ENCODE data around the gene PPCS.

- no peak for TF ChIP-seq CTCF (IDR thresholded peaks at IDR 0.05)
- no peak for TF ChIP-seq POLR2A (IDR thresholded peaks at IDR 0.05)
- no peak for TF ChIP-seq POLR2AphosphoS5 (IDR thresholded peaks at IDR 0.05)
- no peak for TF ChIP-seq EP300 (IDR thresholded peaks at IDR 0.05)
Observed at GRCh38 chr1:42480921-42481320, 24.6 kb downstream of the PPCS start.

All from gastroesophageal sphincter (tissue), 3 donors.